Stimulated activated CD8-positive, alpha-beta memory T cell treated with anti-CD3 and anti-CD28 coated beads, Interleukin-7, amount 100 ng/mL, for 48 hours (primary cell): ENCODE data around the gene ADRA2B.
"Not testable (repeated sequence)": the region's sequence is repeated elsewhere in the genome, so short reads cannot be mapped to it uniquely, and the experiment has no call there.

Experiments used
- DNase-seq, 2 donors: peaks; one replicate each; pipeline ENCODE4 v3.0.0-alpha.2; 2020; ENCODE audit warnings: low read depth in 1 of 2; ENCODE audit errors: extremely low read depth in 1 of 2

The ADRA2B gene

GRCh38 chr2:96071087-96071976 is 45.0 kb downstream of the ADRA2B start:
- not testable (repeated sequence) for DNase-seq

GRCh38 chr2:96070351-96070750 is 46.0 kb downstream of the ADRA2B start:
- DNase-seq: not testable (repeated sequence)

DNA sequence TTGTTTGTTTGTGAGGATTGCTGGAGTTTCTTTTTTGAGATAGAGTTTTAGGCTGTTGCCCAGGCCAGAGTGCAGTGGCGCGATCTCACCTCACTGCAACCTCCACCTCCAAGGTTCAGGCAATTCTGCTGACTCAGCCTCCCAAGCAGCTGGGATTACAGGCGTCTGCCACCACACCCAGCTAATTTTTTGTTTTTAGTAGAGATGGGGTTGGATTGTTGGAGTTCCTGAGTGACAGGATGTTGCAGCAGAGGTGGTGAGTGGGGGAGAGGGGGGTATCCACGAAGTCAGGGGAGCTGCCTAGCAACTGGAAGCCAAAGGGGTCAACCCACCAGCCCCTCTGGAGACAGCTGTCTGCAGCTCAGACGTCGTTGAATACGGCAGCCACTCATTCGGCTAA is 46.5 kb downstream of the ADRA2B start:
- not testable (repeated sequence) for DNase-seq

DNA sequence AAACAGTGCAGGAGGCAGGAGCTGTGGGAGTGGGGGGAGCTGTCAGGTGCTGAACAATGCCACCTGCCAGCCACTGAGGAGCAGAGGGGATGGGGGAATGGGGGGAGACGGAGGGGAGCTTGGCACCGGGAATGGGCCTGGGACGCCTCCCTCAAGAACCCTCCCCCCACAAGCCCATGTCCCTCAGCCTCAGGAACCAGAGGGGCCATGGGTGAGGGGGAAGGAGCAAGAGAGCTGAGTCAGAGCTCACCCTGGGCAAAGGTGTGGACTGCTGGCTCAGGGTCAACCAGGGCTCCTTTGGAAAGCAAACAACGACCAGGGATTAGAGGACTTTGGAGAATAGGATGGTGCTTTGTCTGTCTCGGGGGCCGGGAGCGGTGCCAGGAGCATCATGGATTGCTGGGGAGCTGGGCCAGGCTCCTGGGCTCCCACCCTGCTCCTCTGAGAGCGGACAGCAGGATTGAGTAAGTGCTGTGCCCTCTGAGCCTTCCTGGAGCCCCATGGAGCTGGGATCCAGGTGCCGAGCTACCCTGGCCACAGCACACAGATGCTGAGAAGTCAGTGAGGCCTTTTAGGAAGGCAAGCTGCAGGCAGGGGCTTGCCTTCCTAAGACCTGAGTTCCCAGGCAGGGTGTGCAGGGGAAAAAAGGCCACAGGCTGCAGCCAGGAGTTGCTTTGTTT is 48.3 kb downstream of the ADRA2B start:
- DNase-seq: not testable (repeated sequence)

DNA sequence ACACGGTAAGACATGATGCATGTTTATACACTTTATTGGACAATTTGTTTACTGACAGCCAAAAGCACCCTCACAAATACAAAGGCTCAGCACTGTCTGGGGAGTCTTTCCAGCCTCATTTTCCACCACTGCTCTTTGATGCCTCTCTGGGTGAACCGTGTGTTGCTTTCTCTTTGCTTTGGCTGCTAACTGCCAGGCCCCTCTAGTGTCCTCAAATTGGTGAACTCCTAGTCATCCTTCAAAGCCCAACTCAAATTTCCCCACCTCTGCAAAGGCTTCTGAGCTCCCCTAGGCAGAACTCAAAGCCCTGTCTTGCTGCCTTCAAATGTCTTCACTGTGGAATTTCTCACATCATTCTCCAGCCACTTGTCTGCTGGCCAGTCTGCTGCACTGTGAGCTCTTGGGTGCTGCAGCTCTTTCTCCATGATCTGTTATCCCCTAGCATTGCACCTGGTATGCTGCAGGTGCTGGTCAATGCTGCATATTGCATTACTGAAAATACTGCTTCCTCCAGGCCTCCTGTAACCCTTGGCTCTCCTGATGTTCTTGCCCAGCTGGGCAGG is 49.2 kb downstream of the ADRA2B start:
- DNase-seq: not testable (repeated sequence)

DNA sequence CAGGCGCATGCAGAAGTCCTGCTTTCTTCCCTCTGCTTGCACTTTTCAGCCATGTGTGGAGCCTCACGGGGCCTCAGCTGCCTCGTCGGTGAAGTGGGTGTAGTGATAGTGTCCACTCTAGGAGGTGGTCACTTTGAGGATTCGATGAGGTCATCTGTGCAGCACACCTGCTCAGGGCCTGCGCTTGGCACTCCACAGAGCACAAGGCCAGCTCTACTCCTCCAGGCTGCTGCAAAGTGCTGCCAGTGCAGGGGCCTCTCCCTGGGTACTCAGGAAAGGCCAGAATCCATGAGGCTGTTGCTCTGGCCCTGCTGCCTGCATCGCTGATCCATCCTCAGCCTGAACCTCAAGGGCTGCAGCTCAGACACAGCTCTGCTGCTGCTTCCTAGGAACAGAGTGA is 49.9 kb downstream of the ADRA2B start:
- not testable (repeated sequence) for DNase-seq

DNA sequence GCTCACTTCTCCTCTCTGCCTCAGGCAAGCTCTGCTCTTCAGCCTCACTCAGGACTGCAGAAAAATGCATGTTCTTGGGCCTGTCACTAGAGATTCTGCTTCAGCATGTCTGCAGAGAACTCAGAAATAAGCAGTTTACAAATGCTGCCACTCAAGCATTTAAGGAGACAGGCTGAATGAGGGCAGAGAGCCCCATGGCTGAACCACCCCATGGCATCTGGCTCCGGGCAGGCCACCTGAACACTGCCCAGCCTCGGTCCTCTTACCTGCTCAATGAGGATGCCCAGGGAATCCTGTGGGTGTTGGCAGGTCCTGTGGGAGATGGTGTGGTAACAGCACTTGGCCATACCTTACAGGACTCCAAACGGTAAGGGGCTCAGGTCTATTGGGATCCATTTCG is 50.4 kb downstream of the ADRA2B start:
- not testable (repeated sequence) for DNase-seq

GRCh38 chr2:96065381-96065930 is 50.9 kb downstream of the ADRA2B start:
- no peak for DNase-seq

- not testable (repeated sequence) for DNase-seq
Observed at GRCh38 chr2:96064760-96065159, 51.6 kb downstream of the ADRA2B start.

GRCh38 chr2:96064047-96064675 is 52.2 kb downstream of the ADRA2B start:
- DNase-seq: not testable (repeated sequence)

DNA sequence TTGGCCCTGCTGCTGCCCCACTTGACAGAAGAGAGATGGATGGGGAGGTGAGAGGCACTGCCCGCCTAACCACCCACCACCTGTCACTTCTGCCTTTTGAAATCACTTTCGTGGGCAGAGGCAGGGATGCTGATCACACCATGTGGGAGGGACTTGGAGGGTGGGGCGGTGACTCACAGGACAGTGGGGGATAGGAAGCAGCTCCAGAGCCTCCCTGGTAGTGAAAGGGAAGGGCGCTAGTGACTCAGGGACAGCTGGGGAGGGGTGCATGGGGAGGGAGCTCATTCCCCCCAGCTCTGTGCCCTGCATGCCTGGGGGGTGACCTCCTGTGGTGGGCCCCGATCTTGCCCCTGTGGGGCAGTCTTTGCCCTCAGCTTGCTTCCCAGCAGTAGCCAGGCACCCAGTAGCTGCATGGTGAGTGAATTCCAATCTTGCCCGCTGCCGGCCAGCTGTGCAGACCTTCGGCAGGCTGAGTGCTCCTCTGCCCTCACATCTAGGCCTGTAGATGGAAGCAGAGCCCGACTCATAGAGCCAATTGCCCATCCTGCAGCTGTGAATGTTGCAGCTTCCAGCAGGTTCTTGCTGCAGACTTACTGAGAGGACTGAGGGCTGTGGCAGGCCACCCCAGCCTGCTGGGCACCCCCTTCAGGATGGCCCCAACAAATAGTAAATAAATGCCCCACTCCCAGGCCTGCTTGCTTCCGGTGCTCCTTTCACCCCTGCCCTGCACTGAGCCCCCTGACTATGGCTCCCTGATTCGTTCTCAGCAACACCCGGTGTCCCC is 53.1 kb downstream of the ADRA2B start:
- DNase-seq: peak in 1 of 2 donors; percentile 34
